ENCODE data around the gene SLC47A2. TPM values are rescaled to one million over a fixed set of nuclear protein-coding genes. Genes with fewer than 3 reads are reported as not detected.

SLC47A2 gene
- total RNA-seq, 4 donors from 2014 or later: not detected

DNA sequence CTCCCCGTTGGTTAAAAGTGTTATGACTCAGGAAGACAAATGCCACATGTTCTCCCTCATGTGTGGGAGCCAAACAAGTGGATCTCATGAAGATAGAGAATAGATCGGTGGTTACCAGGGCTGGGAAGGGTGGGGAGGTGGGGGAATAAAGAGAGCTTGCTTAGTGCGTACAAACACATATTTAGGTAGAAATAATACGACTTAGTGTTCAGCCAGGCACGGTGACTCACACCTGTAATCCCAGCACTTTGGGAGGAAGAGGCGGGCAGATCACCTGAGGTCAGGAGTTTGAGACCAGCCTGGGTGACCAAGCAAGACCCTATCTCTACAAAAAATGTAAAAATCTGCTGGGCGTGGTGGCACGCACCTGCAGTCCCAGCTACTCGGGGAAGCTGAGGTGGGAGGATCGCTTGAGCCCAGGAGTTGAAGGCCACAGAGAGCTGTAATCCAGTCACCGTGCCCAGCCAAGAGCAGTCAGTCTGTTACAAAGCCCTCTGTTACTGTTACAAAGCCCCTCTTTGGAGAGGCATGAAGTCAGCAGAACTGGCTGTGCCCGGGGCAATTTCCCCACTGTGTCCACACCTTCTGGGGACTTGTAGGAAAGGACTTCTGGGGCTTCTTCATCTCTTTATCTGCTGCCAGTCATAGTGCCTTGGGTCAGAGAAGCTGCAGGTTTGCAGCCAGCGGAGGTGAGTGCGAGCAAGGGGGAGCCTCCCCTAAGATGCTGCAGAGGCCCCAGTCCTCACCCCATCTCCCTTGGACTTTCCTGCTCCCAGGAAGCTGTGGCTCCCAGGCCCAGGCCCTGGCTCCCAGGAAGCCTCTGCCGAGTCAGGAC, 36.0 kb upstream of the SLC47A2 start:
- intact Hi-C loops (cut with DNase I): loop anchor here (5.0 kb wide), 1 partner anchor 100 kb away; no protein-coding TSS in a partner anchor
- DNase-seq (ENCODE audit: extremely low spot score): no peak
- Histone ChIP-seq H3K27me3 (peaks cover 0 to 15% (median 0%) of the 10 kb centered on the region in 4 donors), H3K9me3 (no peaks in the 10 kb centered on the region), H3K4me3 (no peak overlapping the region), H3K4me1 (peaks cover 0 to 14% (median 10%) of the 10 kb centered on the region in 4 donors), H3K36me3 (no peaks in the 10 kb centered on the region), H3K27ac (replicated peaks in 1 of 4) (peak overlapping the region in 3 of 4 donors; percentile 30 to 54 (median 53))
- TF ChIP-seq POLR2A (IDR thresholded peaks at IDR 0.05; ENCODE audit: low read depth) (no peak), EP300 (IDR thresholded peaks at IDR 0.05) (no peak), POLR2AphosphoS5 (IDR thresholded peaks at IDR 0.05) (no peak)
- TF ChIP-seq, protein P1, sequence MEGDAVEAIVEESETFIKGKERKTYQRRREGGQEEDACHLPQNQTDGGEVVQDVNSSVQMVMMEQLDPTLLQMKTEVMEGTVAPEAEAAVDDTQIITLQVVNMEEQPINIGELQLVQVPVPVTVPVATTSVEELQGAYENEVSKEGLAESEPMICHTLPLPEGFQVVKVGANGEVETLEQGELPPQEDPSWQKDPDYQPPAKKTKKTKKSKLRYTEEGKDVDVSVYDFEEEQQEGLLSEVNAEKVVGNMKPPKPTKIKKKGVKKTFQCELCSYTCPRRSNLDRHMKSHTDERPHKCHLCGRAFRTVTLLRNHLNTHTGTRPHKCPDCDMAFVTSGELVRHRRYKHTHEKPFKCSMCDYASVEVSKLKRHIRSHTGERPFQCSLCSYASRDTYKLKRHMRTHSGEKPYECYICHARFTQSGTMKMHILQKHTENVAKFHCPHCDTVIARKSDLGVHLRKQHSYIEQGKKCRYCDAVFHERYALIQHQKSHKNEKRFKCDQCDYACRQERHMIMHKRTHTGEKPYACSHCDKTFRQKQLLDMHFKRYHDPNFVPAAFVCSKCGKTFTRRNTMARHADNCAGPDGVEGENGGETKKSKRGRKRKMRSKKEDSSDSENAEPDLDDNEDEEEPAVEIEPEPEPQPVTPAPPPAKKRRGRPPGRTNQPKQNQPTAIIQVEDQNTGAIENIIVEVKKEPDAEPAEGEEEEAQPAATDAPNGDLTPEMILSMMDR (IDR thresholded peaks at IDR 0.05): no peak
- 88% methylated on average over 14 of the region's 15 CpGs for WGBS

DNA sequence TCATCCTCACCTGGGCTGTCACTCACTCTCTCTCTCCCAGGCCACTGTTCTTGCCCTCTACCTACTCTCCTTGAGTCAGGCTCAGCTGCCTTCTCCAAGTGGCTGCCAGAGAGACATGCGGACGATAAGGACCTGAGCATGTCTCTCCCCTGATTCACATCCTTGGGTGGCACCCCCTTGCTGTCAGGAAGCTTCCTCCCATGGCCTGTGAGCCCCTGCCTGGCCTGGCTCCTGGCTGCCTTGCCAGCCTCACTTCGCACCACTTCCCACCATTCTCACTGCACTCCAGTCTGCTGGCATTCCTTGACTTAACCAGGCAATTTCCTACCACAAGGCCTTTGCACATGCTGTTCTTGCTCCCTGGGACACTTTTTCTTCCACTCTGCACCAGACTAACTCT, 34.5 kb upstream of the SLC47A2 start:
- peaks cover 0 to 16% (median 0%) of the 10 kb centered on the region in 4 donors for H3K27me3 ChIP-seq
- no peak overlapping the region for H3K27ac ChIP-seq (replicated peaks in 1 of 4)
- no peaks in the 10 kb centered on the region for H3K9me3 ChIP-seq
- no peak for DNase-seq (ENCODE audit: extremely low spot score)
- no peak overlapping the region for H3K4me3 ChIP-seq
- H3K4me1 ChIP-seq: peaks cover 0 to 14% (median 10%) of the 10 kb centered on the region in 4 donors
- no peak for TF ChIP-seq POLR2AphosphoS5 (IDR thresholded peaks at IDR 0.05)
- no peak for TF ChIP-seq EP300 (IDR thresholded peaks at IDR 0.05)
- TF ChIP-seq POLR2A (IDR thresholded peaks at IDR 0.05; ENCODE audit: low read depth): no peak
- TF ChIP-seq, protein P1 (IDR thresholded peaks at IDR 0.05): no peak
- no peaks in the 10 kb centered on the region for H3K36me3 ChIP-seq
- 82% methylated on average over 3 of the region's 3 CpGs for WGBS
- intact Hi-C loops (cut with DNase I): loop anchor here (5.0 kb wide), 1 partner anchor 99 kb away; no protein-coding TSS in a partner anchor

DNA sequence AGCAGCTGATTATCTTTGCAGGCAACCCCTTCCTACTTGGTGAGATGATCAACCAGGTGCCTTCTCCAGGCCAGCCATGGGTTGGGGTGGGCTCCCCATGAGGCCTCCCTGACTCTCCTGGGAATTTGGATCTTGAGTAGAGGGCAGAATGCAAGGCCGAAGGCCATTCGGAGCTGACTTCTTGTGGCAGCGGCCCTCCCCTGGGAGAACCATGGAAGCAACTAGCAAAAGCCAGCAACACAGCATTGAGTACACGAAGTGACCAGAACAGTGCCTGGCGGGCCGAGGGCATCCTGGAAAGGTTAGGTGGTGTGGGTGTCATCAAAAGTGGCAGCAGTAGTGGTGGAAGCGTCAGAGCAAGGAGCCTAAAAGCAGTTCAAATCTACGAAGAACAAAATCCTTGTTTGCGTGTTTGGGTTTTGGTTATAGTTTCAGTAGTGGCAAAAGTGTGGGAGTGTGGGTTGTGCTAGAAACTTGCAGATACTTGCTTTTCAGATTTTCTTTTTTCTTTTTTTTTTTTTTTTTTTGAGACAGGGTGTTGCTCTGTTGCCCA, 33.7 kb upstream of the SLC47A2 start:
- no peak for TF ChIP-seq POLR2AphosphoS5 (IDR thresholded peaks at IDR 0.05)
- TF ChIP-seq POLR2A (IDR thresholded peaks at IDR 0.05; ENCODE audit: low read depth): no peak
- no peak for TF ChIP-seq EP300 (IDR thresholded peaks at IDR 0.05)
- TF ChIP-seq, protein P1 (IDR thresholded peaks at IDR 0.05): no peak
- peaks cover 6 to 21% (median 14%) of the 10 kb centered on the region in 4 donors for H3K4me1 ChIP-seq
- H3K9me3 ChIP-seq: no peaks in the 10 kb centered on the region
- H3K36me3 ChIP-seq: no peaks in the 10 kb centered on the region
- intact Hi-C loops (cut with DNase I): loop anchor here (5.0 kb wide), 1 partner anchor 98 kb away; no protein-coding TSS in a partner anchor
- peaks cover 0 to 16% (median 0%) of the 10 kb centered on the region in 4 donors for H3K27me3 ChIP-seq
- no peak overlapping the region for H3K4me3 ChIP-seq
- DNase-seq (ENCODE audit: extremely low spot score): no peak
- 95% methylated on average over 9 of the region's 9 CpGs for WGBS
- H3K27ac ChIP-seq (replicated peaks in 1 of 4): no peak overlapping the region

DNA sequence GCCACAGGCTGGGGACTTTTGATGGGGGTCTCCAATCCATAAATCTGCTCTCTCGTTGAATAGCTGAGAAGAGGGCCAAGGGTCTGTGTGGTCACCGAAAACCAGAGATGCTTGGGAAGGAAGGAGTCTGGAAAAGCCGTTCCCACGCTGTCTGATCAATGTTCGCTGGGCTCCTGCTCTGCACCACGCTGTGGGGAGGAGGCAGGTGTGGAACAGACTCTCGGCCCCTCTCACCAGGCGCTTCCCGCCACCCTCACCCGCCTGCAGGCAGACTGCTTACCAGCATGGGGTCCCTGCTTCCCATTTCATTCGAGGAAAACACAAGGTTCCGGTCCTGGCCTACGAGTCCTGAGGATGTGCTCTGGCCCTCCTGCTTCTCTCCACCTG, 32.4 kb upstream of the SLC47A2 start:
- intact Hi-C loops (cut with DNase I): no loop called here
- Histone ChIP-seq H3K4me1 (peaks cover 16 to 31% (median 21%) of the 10 kb centered on the region in 4 donors), H3K4me3 (no peak overlapping the region), H3K9me3 (no peaks in the 10 kb centered on the region), H3K27ac (replicated peaks in 1 of 4) (no peak overlapping the region), H3K36me3 (no peaks in the 10 kb centered on the region), H3K27me3 (peaks cover 0 to 16% (median 0%) of the 10 kb centered on the region in 4 donors)
- 86% methylated on average over 13 of the region's 13 CpGs for WGBS
- no peak for DNase-seq (ENCODE audit: extremely low spot score)
- no peak for TF ChIP-seq EP300 (IDR thresholded peaks at IDR 0.05)
- TF ChIP-seq, protein P1 (IDR thresholded peaks at IDR 0.05): no peak
- no peak for TF ChIP-seq POLR2A (IDR thresholded peaks at IDR 0.05; ENCODE audit: low read depth)

Data from esophagus muscularis mucosa (tissue), 4 donors.